ENCODE data around the gene SUZ12. TPM values are rescaled to one million over a fixed set of nuclear protein-coding genes. Genes with fewer than 3 reads are reported as not detected.
"Not testable (repeated sequence)": the region's sequence is repeated elsewhere in the genome, so short reads cannot be mapped to it uniquely, and the experiment has no call there.

The SUZ12 gene
- total RNA-seq, 1 donor: 29.4 TPM

- peak; percentile 14 for DNase-seq (ENCODE audit: low read depth)
- TF ChIP-seq CTCF (IDR thresholded peaks at IDR 0.05; ENCODE audit: insufficient read depth, low read depth, low read length): peak; percentile 32
Measured at GRCh38 chr17:31912705-31913104, 24.1 kb upstream of the SUZ12 start.

GRCh38 chr17:31915456-31916100, 21.2 kb upstream of the SUZ12 start:
- no peak for DNase-seq (ENCODE audit: low read depth)
- no peak for TF ChIP-seq CTCF (IDR thresholded peaks at IDR 0.05; ENCODE audit: insufficient read depth, low read depth, low read length)
- no peak overlapping the region for H3K4me3 ChIP-seq (ENCODE audit: low read depth, low read length)

More at GRCh38 chr17:31912705-31913104, 24.1 kb upstream of the SUZ12 start:
- not testable (repeated sequence) for H3K4me3 ChIP-seq (ENCODE audit: low read depth, low read length)

- no peak overlapping the region for H3K4me3 ChIP-seq (ENCODE audit: low read depth, low read length)
- no peak for DNase-seq (ENCODE audit: low read depth)
- TF ChIP-seq CTCF (IDR thresholded peaks at IDR 0.05; ENCODE audit: insufficient read depth, low read depth, low read length): no peak
Measured at GRCh38 chr17:31916491-31917064, 20.2 kb upstream of the SUZ12 start.

- no peak for TF ChIP-seq CTCF (IDR thresholded peaks at IDR 0.05; ENCODE audit: insufficient read depth, low read depth, low read length)
- no peak for DNase-seq (ENCODE audit: low read depth)
- H3K4me3 ChIP-seq (ENCODE audit: low read depth, low read length): no peak overlapping the region
Measured at GRCh38 chr17:31917065-31917529, 19.7 kb upstream of the SUZ12 start.

- DNase-seq (ENCODE audit: low read depth); H3K4me3 ChIP-seq (ENCODE audit: low read depth, low read length): not testable (repeated sequence)
Measured at GRCh38 chr17:31917721-31918120, 19.1 kb upstream of the SUZ12 start.

- no peak for TF ChIP-seq CTCF (IDR thresholded peaks at IDR 0.05; ENCODE audit: insufficient read depth, low read depth, low read length)
- H3K4me3 ChIP-seq (ENCODE audit: low read depth, low read length): no peak overlapping the region
- DNase-seq (ENCODE audit: low read depth): no peak
Measured at GRCh38 chr17:31918701-31919128, 18.1 kb upstream of the SUZ12 start.

GRCh38 chr17:31919802-31920525, 16.8 kb upstream of the SUZ12 start:
- no peak for TF ChIP-seq CTCF (IDR thresholded peaks at IDR 0.05; ENCODE audit: insufficient read depth, low read depth, low read length)
- no peak overlapping the region for H3K4me3 ChIP-seq (ENCODE audit: low read depth, low read length)
- no peak for DNase-seq (ENCODE audit: low read depth)
